GM18870 (cell line): ENCODE measurements around the gene TTC1.
"Not testable (repeated sequence)": the region's sequence is repeated elsewhere in the genome, so short reads cannot be mapped to it uniquely, and the experiment has no call there.

Experiments used
- ATAC-seq: cut with Tn5 transposase; IDR thresholded peaks from one replicate; pipeline ENCODE4 v1.9.1; 2021; ENCODE audit warnings: moderate library complexity; ENCODE audit not compliant: unreplicated experiment

Gene TTC1

GRCh38 chr5:159993194-159993593 is 15.7 kb upstream of the TTC1 start:
- ATAC-seq = no peak

DNA sequence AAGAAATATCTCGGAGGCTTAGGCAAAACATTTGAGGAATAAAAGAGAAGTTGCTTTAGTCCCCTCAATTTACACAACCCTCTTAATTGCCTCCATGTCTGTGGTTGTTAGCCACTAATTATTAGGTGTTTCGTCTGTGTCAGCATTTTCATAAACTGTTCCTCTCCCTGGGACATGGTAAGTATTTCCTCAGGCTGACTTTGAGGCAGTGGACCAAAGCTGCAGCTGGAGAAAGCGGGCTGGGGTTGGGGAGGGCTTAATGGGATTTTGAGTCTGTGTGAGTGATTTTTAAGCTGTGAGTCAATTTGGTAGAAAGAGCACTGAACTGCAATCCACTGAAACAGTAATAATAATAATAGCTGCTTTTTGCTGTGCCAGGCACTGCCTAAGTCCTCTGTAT is 13.0 kb upstream of the TTC1 start:
- ATAC-seq = no peak

DNA sequence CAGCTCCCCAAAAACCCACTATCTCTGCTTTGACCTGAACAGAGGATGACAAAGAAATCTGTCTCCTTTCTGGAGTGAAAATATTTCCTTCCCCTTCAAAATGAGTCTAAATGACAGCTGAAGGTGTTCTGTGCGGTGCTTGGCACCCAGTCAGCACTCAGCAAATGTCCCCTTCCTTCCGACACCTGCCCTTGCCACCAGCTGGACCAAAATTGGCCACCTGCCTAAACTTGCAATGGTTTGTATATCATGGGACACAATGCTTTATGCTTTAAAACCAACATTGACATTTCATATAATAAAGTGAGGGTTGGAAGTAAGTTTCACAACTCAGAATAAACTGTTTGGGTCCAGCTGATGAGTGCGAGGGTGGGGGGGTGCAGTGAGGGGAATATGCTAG is 7.5 kb upstream of the TTC1 start:
- ATAC-seq = no peak

- no peak for ATAC-seq
These were observed 1.4 kb upstream of the TTC1 start for GRCh38 chr5:160007514-160007913.

GRCh38 chr5:160008529-160008876 is 436 bp upstream of the TTC1 start:
- ATAC-seq = peak; percentile 19

GRCh38 chr5:160009591-160009989 is 651 bp downstream of the TTC1 start:
- no peak for ATAC-seq

DNA sequence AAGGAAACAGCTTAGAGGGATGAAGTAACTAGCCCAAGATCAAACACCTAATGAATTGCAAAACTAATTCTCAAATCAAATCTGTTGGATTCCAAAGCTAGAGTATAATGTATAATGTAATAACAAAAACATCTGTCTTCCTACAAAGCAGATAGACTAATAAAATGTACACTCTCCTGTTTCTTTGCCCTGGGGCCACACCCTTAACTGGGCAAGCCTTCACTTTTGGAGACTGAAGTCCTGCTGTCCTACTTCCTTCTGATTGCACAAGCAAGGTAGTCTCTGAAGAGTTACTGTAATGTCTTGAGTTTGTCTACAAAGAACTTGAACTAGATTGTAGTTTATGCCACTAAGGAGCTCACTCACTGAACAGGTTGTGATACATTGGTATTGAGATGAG is 2.5 kb downstream of the TTC1 start:
- ATAC-seq = no peak

- not testable (repeated sequence) for ATAC-seq
These were observed 5.3 kb downstream of the TTC1 start for GRCh38 chr5:160014197-160014596.

DNA sequence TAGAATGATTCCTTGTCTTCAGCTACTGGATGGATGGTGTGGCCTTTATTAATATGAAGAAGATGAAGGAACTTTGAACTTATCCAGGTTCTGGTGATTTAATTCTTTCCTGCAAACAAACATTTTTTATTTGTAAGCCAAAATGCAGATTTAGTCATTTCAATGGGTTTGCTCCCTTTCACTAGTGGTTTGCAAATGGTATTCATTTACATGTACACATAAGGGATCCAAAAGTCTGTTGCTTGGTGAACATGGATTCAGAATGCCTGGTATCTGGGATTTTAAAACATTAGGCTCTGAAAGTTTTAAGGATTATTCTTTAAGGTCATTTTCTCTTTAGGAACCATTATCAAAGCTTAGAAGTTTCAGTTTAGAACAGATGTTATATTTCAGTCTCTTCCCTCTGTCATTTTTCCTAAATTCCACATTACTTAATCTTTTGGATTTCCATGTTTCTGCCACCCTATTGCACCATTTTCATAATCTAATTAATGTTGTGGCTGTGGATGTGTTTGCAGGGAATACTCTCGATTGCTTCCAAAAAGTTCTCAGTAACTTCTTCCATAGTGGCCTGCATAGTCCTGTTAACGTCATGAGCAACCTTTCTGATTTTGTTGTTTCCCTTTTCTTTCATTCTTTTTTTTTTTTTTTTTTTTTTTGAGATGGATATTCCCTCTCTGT is 10.1 kb downstream of the TTC1 start:
- ATAC-seq = no peak

GRCh38 chr5:160020266-160020770 is 11.4 kb downstream of the TTC1 start:
- no peak for ATAC-seq

DNA sequence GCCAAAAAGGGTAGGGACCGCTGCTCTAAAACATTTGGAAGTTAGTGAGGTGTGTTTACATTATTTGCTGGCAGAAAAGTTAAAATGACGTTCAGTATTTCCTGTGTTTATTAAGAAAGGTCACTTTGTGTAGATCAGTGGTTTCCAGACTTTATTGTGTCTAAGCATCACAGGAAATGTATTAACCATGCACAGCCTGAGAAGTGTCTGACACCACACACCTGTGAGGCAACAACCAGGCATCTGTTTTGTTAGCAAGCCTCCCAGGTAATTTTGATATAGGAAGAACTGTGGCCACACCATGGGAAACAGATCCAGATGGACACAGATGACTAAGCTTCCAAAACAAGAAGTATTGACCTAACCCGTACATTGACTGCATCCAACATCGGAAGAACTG is 12.0 kb downstream of the TTC1 start:
- ATAC-seq = no peak

- peak; percentile 93 for ATAC-seq
These were observed 13.0 kb downstream of the TTC1 start for GRCh38 chr5:160021831-160022446.

GRCh38 chr5:160023007-160023907 is 14.3 kb downstream of the TTC1 start:
- ATAC-seq = no peak

DNA sequence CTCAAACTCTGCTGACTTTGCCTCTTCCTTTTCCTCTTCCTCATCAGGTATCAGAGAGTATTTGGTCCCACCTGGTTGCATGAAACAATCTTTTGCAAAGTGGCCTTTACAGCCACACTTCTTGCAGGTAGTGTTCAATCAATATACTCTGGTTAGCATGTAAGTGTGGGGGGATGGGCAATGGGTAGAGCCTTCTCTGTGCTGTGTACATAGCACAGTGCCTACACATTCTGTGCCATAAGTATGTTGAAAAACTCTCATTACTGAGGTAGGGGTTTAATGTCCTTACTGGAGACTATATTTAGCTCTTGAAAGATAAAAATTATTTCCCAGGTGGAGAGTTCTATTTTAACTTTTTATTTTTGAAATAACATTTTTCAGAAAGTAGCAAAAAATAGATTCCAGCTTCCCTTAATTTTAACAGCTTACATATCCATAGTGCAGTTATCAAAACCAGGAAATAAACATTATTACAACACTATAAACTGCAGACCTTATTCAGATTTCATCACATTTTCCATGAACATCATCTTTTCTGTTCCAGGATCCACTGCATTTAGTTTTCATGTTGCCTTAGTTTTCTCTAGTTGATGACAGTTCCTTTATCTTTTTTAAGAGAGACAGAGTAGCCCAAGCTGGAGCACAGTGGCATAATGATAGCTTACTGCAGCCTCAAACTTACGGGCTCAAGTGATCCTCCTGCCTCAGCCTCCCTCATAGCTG is 15.1 kb downstream of the TTC1 start:
- no peak for ATAC-seq

GRCh38 chr5:160029004-160029403 is 20.1 kb downstream of the TTC1 start:
- no peak for ATAC-seq

DNA sequence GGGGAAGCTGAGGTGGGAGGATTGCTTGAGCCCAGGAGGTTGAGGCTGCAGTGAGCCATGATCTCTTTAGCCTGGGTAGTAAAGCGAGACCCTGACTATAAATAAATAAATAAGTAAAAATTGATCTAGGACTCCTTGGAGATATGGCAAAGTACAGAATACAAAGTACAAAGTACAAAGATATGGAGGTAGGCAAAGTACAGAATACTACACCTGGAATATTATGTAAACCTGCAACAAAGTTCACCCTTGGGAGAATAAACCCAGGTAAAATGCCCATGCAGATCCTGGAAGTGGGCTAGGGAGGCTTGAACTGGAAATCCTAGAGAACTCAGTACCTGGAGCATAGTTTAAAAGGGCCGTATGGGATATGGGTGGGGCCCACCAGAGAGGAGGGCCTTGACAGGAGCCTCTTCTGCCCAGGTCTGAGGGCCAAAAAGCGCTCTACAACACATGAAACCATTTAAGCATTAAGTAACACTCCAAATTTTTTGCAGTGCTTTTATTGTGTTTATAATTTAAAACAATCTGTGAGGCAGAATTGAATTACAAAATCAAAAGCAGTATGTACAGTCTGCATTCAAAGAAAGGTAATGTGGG is 20.7 kb downstream of the TTC1 start:
- ATAC-seq = no peak

- no peak for ATAC-seq
These were observed 21.9 kb downstream of the TTC1 start for GRCh38 chr5:160030631-160031377.

- ATAC-seq = no peak
These were observed 24.8 kb downstream of the TTC1 start for GRCh38 chr5:160033546-160034252.

- ATAC-seq = no peak
These were observed 27.3 kb downstream of the TTC1 start for GRCh38 chr5:160036243-160036642.
